ENCODE data around the gene PRKAG1.
A peak's percentile ranks its signal among the peaks of the same experiment; 100 is the strongest.

The PRKAG1 gene

GRCh38 chr12:49000346-49000745, 18.2 kb downstream of the PRKAG1 start:
- DNase-seq = no peak

DNA sequence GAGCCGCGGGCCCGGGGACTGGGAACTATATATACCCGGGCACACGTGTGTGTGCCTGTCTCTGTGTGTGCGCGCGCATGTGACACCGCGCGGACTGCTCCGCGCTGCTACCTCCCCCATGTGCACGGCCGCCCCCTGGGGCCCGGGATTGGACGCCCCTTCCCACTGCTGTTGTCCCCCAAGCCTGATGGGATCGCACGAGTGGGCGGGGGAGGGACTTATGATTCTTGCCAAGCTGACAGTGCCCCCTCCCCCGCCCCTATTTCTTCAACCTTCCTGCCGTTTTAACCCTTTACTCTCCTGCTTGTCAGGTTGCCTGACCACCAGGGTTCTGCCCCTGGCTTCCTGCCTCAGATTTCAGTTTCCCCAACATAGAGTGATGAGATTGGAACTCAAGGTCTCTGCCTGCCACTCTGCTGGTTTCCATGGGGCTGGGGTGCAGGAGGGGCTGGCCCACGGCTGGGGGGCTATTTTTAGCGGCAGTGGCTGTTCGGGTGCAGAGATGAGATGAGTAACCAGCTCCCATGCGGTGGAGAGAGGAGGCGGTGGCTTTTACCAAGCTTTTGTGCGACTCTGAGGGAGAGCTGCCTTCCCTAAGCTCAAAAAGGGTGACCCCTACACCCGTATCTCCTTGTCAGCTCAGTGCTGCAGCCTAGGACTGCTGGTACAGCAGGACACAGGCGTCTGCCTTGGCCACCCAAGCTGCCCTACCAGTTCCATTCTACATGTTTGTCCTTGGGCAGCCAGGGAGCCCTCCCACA, 19.0 kb downstream of the PRKAG1 start, which contains the start of gene DDN:
Gene DDN (minus strand): TSS at position 5 of the 761 bp plus-strand sequence. CDS start 88 bp downstream, outside the sequence.
- peak; percentile 64 to 79 for DNase-seq

DNA sequence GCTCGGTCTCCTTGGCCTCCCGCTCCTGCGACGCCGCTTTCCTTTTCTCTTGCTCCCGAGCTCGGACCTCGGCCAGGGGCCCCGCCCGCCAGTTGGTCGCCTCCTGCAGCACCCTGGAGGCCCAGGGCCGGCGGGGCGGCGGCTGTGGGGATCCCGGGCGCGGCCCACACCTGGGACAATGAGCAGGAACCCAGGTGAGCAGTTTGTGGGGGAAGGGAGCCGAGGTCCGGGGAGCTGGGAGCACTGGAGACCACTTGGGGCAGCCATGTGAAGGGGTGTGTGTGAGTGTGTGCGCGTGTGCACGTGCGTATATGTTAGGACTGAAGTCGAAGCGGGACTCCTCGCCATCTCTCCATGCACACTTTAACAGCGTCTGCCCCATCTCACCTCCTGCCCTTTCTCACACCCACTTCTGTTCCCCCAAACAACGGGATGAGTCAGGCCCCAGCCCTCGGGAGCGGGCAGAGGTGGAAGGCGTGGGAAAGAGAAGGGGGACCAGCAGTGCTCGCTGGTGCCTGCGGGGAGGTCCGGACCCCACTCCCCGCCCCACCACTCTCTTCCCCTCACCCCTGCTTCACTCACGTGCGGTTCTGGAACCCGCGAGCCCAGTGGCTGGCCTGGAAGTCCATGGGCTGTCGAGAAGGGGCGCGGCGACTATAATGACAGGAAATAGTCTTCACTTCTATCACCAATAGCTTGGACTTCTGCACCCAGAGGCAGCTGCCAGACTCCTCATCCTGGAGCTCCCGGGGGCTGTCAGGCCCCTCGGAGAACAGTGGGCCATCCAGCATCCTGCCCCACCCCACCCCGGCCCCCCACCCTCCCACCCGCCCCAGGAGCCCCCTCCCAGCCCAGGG, 19.9 kb downstream of the PRKAG1 start:
- DNase-seq = peak in 1 of 2 experiments; percentile 28

- peak in 1 of 2 experiments; percentile 44 for DNase-seq
Observed at GRCh38 chr12:48997719-48998496, 20.7 kb downstream of the PRKAG1 start.

- peak; percentile 61 to 65 for DNase-seq
Observed at GRCh38 chr12:48996794-48997718, 21.5 kb downstream of the PRKAG1 start.

DNA sequence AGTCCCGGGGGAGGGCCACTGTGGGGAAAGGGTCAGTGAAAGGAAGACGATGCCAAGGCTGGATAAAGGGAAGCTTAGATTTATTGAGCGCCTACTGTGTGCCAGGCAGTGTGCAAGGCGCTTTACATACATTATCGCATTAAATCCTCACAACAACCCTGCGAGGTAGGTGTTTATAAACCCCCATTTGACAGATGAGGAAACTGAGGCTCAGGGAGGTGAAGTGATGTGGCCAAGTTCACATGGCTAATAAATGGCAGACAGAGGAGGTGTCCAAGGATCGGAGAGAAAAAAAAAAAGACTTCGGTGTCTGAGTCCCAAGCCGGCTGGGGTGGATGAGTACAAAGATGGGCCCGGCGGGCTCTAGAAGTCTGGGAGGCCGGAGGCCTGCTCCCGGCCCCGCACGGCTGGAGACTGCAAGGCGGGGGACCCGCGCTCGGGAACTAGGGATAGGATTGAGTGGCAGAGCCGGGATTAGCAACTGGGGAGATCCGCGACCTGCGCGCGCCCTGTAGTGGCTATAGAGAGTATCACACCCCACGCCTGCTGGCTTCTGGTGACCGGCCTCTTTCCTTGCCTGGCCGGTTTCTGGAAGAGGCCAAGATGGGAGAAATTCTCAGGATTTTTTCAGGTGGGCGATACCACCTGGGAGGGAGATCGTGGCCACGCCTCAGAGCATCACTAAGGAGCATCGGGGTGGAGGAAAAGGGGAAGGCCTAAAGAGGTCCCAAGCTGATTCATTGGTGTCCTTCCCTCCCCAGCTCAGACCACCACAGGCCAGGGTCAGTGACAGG, 23.3 kb downstream of the PRKAG1 start:
- DNase-seq = peak; percentile 80 to 82

DNA sequence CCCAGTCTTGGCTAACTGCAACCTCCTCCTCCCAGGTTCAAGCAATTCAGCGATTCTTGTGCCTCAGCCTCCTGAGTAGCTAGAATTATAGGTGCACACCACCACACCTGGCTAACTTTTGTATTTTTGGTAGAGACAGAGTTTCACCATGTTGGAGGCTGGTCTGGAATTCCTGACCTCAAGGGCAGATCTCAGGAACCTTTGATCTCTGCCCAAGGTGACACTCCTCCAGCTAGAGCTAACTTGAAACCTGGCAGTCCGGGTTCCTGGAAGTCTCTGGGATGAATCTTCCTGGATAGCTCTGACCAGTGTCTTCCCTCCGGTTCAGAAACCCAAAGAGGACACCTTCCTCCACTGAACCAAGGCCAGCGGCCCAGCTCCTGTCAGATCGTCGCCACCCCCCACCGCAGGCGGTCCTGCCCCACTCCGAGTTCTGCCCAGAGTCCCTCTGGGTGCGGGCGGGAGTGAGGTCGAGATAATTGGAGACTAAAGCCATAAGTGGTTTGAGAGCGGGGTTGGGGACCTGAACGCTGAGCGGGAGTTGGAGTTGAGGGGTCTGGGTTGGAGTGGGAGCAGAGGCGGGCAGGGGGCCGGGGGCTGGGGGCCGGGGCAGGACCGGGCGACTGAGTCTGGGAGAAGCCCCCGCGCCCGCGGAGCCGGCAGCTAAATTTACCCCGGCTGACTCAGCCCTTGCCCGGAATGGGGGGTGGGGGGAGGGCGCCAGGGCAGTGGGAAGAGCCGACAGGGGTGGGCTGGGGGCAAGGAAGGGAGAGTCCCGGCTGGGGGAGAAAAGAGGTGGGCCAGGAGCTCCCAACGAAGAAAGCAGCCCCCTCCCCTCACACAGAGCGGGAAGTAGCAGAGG, 24.1 kb downstream of the PRKAG1 start:
- DNase-seq = no peak

DNA sequence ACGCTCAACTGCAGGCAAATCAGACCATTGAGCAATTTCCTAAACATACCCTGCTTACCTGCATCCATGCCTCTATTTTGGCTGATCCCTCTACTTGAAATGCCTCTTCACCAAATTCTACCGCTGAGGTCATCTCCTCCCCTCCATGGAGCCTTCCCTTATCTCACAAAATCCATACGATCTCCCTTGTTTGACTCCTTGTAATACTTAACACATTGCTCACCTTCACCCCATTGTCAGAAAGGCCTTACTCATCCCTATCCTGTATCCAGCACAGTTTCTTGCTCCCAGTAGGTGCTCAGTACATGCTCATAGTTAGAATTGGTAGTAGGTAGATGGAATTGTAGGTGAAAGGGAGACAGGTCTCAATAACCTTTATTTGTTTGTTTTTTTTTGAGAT, 24.8 kb downstream of the PRKAG1 start:
- DNase-seq = no peak

GRCh38 chr12:48991247-48992050, 27.1 kb downstream of the PRKAG1 start:
- DNase-seq = no peak

- DNase-seq = peak in 1 of 2 experiments; percentile 46
Observed at GRCh38 chr12:48990552-48990951, 28.0 kb downstream of the PRKAG1 start.

DNA sequence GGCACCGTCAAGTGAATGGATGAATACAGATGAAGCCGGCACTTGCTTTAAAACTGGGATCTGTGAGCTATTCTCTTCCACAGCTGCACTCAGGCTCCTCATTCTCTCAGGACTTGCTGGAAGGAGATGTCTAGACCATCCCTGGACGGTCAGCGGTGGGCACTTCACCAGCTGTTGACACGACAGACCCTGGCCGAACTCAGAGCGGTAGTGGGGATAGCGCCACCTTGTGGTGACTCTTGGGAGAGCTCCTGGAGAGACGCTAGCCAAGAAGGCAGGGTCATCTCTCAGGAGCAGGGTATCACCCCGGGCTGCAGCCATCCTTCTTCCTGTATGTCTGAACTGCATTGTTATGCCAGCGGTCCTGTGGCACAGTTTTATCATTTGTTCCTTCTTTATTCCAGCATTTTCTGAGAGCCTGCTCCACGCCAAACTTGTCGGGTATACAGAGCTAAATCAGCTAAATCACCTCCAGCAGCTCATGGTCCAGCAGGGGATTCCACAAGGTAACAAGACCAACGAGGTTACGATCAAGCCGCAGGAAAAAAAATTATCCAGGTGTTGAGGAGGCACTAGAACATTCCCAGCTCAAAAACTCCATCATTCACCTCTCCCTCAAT, 30.4 kb downstream of the PRKAG1 start:
- DNase-seq = peak; percentile 22 to 23

DNA sequence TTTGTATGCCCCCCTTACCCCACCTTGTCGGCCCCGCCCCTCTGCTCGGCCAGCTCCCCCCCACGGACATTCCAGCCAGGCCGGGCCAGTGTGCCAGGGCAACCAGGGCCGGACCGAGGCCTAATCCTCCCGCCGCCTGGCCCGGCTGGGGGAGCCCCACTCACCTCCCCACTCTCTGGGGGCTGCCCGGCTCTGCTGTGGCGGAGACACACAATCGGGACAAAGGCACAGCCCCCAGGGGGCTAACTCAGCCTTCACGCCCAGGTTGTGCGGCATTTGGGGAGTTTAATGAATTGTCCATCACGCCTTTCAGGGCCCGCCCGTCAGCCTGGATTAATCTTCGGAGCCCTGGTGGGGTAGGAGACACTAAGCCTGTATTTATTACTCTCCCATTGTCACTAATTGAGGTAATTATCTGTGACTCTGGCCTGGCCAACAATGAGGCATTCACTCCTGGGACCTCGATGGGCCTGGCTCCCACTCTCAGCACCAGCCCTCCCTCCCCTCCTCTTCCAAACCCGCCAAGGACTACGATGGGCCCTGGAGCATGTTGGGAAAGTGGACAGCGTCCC, 31.8 kb downstream of the PRKAG1 start:
- DNase-seq = peak; percentile 33 to 52

DNA sequence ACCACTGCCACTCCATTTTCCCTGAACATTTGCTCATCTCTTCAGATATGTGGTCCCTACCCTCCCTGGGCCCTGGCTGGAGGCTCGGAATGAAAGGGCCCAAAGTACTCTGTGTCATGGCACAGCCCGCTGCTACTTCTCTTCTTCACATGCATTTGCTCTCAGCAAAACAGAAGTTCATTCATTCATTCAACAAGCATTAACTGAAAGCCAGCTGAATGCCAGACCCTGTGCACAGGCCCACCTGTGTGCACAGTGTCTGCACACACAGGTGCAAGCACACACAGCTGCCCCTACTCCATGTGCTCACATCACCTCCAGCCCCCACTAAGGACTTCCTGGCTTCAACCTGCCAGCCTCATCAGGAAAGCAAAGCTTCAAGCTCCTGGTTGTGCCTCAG, 32.7 kb downstream of the PRKAG1 start:
- DNase-seq = no peak

DNA sequence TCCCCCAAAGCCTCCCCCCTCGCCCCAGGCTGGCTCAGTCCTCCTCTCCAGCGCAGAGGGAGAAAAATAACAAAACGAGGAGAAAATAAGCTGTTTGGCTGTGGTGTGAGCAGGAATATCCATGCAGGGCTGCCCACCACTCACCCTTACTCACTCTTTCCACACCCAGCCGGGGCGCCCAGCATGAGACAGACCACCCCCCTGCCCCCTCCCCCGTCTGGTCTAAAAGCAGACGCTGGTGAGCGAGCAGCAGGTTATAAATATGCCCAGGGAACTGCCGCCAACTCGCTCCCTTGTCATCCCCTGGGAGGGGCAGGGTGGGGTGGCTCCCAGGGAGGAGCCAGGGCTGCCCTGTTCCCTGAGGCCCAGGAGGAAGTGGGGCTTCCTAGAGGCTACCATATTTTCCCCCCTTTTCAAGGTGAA, 33.1 kb downstream of the PRKAG1 start:
- no peak for DNase-seq

DNA sequence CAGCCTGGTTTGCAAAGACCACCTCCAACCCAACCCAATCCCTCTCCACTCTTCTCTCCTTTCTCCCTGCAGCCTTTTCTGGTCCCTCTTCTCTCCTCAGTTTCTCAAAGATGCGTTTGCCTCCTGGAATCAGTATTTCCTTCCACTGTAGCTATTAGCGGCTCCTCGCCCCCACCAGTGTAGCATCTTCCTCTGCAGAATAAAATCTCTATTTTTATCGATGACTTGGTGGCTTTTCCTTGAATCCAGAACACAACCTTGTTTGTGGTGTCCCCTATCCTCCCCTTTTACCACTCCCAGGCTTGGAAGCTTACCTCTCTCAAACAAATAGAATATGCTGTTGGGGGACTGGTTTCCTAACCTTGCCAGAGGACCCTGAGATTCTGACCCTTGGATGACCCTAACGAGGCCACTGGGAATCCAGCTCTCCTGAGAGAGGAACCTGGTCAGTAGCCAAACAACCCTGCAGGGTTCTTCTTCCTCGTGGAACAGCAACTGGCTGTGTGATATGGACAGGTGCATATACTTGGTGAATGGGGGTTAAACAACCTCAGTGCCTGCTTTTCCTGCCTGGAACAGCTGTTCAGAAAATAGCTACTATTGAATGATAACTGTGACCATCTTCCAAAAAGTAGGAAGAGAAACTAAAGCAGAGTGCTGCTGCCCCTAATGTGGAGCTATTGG, 36.0 kb downstream of the PRKAG1 start:
- no peak for DNase-seq

- DNase-seq = no peak
Observed at GRCh38 chr12:48981757-48982157, 36.8 kb downstream of the PRKAG1 start.

DNA sequence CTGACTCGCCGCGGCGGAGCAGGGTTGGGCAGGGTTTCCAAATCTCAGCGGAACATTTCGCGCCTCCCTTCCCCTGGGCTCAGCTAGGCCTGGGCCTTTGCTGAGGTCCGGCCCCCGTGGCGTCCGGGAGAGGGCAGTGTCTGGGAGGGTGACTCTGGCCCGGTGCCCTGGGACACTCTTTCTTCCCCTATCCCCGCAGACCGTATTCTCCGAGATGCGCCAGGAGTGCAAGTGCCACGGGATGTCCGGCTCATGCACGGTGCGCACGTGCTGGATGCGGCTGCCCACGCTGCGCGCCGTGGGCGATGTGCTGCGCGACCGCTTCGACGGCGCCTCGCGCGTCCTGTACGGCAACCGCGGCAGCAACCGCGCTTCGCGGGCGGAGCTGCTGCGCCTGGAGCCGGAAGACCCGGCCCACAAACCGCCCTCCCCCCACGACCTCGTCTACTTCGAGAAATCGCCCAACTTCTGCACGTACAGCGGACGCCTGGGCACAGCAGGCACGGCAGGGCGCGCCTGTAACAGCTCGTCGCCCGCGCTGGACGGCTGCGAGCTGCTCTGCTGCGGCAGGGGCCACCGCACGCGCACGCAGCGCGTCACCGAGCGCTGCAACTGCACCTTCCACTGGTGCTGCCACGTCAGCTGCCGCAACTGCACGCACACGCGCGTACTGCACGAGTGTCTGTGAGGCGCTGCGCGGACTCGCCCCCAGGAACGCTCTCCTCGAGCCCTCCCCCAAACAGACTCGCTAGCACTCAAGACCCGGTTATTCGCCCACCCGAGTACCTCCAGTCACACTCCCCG, 37.4 kb downstream of the PRKAG1 start:
- DNase-seq = no peak
